ENCODE measurements around the gene CCDC171. TPM values are rescaled to one million over a fixed set of nuclear protein-coding genes. Genes with fewer than 3 reads are reported as not detected.
"Not testable (repeated sequence)": the region's sequence is repeated elsewhere in the genome, so short reads cannot be mapped to it uniquely, and the experiment has no call there.

The CCDC171 gene
- polyA plus RNA-seq, 1 donor: 9.4 TPM

- DNase-seq: no peak
These were observed 670 bp downstream of the CCDC171 start for GRCh38 chr9:15553528-15553898.

- DNase-seq: no peak
These were observed 17.9 kb downstream of the CCDC171 start for GRCh38 chr9:15570769-15571168.

- no peak for DNase-seq
These were observed 19.4 kb downstream of the CCDC171 start for GRCh38 chr9:15572200-15572770.

GRCh38 chr9:15576350-15577050 is 23.7 kb downstream of the CCDC171 start:
- no peak for DNase-seq

GRCh38 chr9:15578714-15579113 is 25.9 kb downstream of the CCDC171 start:
- DNase-seq: no peak

GRCh38 chr9:15584379-15584778 is 31.5 kb downstream of the CCDC171 start:
- DNase-seq: no peak

- DNase-seq: no peak
These were observed 39.5 kb downstream of the CCDC171 start for GRCh38 chr9:15592317-15592716.

- DNase-seq: not testable (repeated sequence)
These were observed 40.1 kb downstream of the CCDC171 start for GRCh38 chr9:15592940-15593339.

- DNase-seq: not testable (repeated sequence)
These were observed 48.0 kb downstream of the CCDC171 start for GRCh38 chr9:15600666-15601330.

- peak; percentile 51 for DNase-seq
These were observed 54.0 kb downstream of the CCDC171 start for GRCh38 chr9:15606643-15607472.

- DNase-seq: no peak
These were observed 60.1 kb downstream of the CCDC171 start for GRCh38 chr9:15612962-15613361.

- no peak for DNase-seq
These were observed 64.9 kb downstream of the CCDC171 start for GRCh38 chr9:15617782-15618181.

- no peak for DNase-seq
These were observed 65.9 kb downstream of the CCDC171 start for GRCh38 chr9:15618540-15619331.

- peak; percentile 49 for DNase-seq
These were observed 69.6 kb downstream of the CCDC171 start for GRCh38 chr9:15622318-15622971.

GRCh38 chr9:15635752-15636151 is 82.9 kb downstream of the CCDC171 start:
- no peak for DNase-seq

GRCh38 chr9:15640121-15640520 is 87.3 kb downstream of the CCDC171 start:
- no peak for DNase-seq

GRCh38 chr9:15641291-15641690 is 88.4 kb downstream of the CCDC171 start:
- no peak for DNase-seq

GRCh38 chr9:15642369-15642962 is 89.6 kb downstream of the CCDC171 start:
- peak; percentile 39 for DNase-seq

- no peak for DNase-seq
These were observed 117.4 kb downstream of the CCDC171 start for GRCh38 chr9:15670246-15670645.

GRCh38 chr9:15670894-15671293 is 118.1 kb downstream of the CCDC171 start:
- DNase-seq: no peak

GRCh38 chr9:15693701-15694100 is 140.9 kb downstream of the CCDC171 start:
- no peak for DNase-seq

Measured in left kidney (tissue), 2 donors.